Nephron (organoid): Measurements from ENCODE around the gene PLCH1.

Experiments used
- H3K27ac Mint-ChIP-seq, 3 experiments: 2 replicates each; pipeline ENCODE4 v1.8.0; 2020; ENCODE audit warnings: mixed read lengths in 3 of 3, mild to moderate bottlenecking in 2 of 3, moderate library complexity in 1 of 3
- H3K27me3 Mint-ChIP-seq: 2 replicates; pipeline ENCODE4 v1.8.0; 2021; ENCODE audit warnings: low read depth, mild to moderate bottlenecking, moderate library complexity, mixed read lengths
- H3K36me3 Mint-ChIP-seq: 2 replicates; pipeline ENCODE4 v1.8.0; 2020; ENCODE audit warnings: low read depth, mixed read lengths
- H3K4me1 Mint-ChIP-seq: 2 replicates; pipeline ENCODE4 v1.8.0; 2020; ENCODE audit warnings: mixed read lengths
- H3K4me3 Mint-ChIP-seq, 3 experiments: 2 replicates each; pipeline ENCODE4 v1.8.0; 2020; ENCODE audit warnings: mild to moderate bottlenecking in 3 of 3, mixed read lengths in 3 of 3, moderate library complexity in 2 of 3
- H3K9me3 Mint-ChIP-seq: 2 replicates; pipeline ENCODE4 v1.8.0; 2020; ENCODE audit warnings: mixed read lengths
- CTCF ChIP-seq, 3 experiments: fragments of 200-600 bp; sonication (generic); IDR thresholded peaks; one replicate each; pipeline ENCODE4 v1.5.0; 2021; ENCODE audit warnings: antibody characterized with exemption in 3 of 3; ENCODE audit not compliant: unreplicated experiment in 3 of 3

The PLCH1 gene

DNA sequence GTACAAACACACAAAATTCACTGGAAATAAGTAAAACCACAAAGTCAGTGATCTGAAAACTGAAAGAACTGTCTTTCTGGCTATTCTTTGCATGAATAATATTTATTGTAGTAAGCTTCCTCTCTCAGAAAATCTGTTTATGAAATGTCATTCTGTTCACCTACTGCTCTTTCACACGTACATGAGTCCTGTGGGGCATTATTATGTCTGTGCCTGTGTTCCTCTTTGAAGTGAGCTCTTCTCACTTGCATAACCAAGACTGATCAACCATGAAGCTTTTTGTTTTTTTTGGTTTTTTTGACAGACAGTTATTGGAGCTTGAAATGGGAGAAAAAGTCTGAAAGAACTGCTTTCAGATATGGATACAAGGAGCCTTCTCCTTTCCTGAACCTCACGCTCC, 195.8 kb downstream of the PLCH1 start:
- H3K27ac Mint-ChIP-seq, result peak overlapping the region; percentile 33 to 86 (median 76)
- no peak for TF ChIP-seq CTCF (IDR thresholded peaks at IDR 0.05; ENCODE audit: unreplicated experiment in 3 of 3)
- H3K9me3 Mint-ChIP-seq, result peaks cover under 1% of the 10 kb centered on the region
- peaks cover 11% of the 10 kb centered on the region for H3K4me1 Mint-ChIP-seq
- H3K36me3 Mint-ChIP-seq, result peaks cover 13% of the 10 kb centered on the region
- no peak overlapping the region for H3K4me3 Mint-ChIP-seq
- no peaks in the 10 kb centered on the region for H3K27me3 Mint-ChIP-seq

- Mint-ChIP-seq H3K27ac (peak overlapping the region; percentile 14 to 76 (median 66)), H3K9me3 (peaks cover 6% of the 10 kb centered on the region), H3K27me3 (no peaks in the 10 kb centered on the region), H3K36me3 (peaks cover 14% of the 10 kb centered on the region), H3K4me3 (no peak overlapping the region), H3K4me1 (peaks cover 11% of the 10 kb centered on the region)
- TF ChIP-seq CTCF (IDR thresholded peaks at IDR 0.05; ENCODE audit: unreplicated experiment in 3 of 3), result no peak
Observed at GRCh38 chr3:155548195-155548594, 196.7 kb downstream of the PLCH1 start.

DNA sequence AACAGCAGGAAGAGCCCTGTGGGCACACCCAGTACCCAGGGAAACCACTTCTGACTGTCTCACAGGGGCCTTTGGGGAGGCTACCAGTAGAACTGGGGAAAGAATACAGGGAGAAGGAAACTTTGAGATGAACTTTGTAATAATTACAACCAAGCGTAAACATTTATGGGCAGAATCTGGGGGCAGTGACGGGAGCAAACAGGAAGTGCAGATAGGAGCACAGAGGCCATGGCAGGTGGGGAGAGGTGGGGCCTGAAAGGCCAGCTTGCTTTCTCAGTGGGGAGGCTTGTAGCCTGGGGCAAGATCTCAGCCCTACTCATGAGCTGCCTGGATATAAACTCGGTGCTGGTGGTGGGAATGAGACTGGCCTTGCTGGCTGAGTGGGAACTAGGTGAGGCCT, 209.8 kb downstream of the PLCH1 start:
- Mint-ChIP-seq H3K9me3 (peaks cover 61% of the 10 kb centered on the region), H3K27me3 (no peaks in the 10 kb centered on the region), H3K4me3 (no peak overlapping the region), H3K4me1 (peaks cover 4% of the 10 kb centered on the region), H3K27ac (no peak overlapping the region), H3K36me3 (peaks cover 86% of the 10 kb centered on the region)
- no peak for TF ChIP-seq CTCF (IDR thresholded peaks at IDR 0.05; ENCODE audit: unreplicated experiment in 3 of 3)

- H3K27ac Mint-ChIP-seq, result no peak overlapping the region
- H3K4me3 Mint-ChIP-seq, result no peak overlapping the region
- no peaks in the 10 kb centered on the region for H3K27me3 Mint-ChIP-seq
- TF ChIP-seq CTCF (IDR thresholded peaks at IDR 0.05; ENCODE audit: unreplicated experiment in 3 of 3), result no peak
- H3K9me3 Mint-ChIP-seq, result peaks cover 18% of the 10 kb centered on the region
- peaks cover 46% of the 10 kb centered on the region for H3K36me3 Mint-ChIP-seq
- peaks cover 7% of the 10 kb centered on the region for H3K4me1 Mint-ChIP-seq
Observed at GRCh38 chr3:155528579-155528978, 216.3 kb downstream of the PLCH1 start.

- Mint-ChIP-seq H3K4me1 (peaks cover 17% of the 10 kb centered on the region), H3K27me3 (no peaks in the 10 kb centered on the region), H3K9me3 (peaks cover under 1% of the 10 kb centered on the region), H3K36me3 (peaks cover 23% of the 10 kb centered on the region), H3K4me3 (no peak overlapping the region), H3K27ac (no peak overlapping the region)
- no peak for TF ChIP-seq CTCF (IDR thresholded peaks at IDR 0.05; ENCODE audit: unreplicated experiment in 3 of 3)
Observed at GRCh38 chr3:155525324-155525833, 219.5 kb downstream of the PLCH1 start.

DNA sequence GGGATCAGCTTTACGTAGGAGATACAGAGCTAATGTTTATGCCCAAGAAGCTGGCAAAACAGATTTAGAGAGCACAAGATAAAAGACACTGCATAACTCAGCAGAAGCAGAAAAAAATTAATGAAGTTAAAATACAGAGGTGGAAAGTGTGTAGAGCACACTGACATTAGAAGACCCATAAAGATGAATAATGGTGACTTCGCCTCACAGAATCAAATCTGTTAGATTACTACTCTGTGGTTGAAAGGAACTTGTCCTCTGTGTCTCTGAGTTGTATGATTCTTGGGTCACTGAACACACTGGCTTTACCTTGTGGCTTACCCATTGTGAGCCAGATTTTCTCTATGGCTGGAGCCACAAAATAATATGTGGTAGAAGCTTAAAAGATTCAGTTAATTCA, 224.4 kb downstream of the PLCH1 start:
- Mint-ChIP-seq H3K36me3 (peaks cover 28% of the 10 kb centered on the region), H3K4me3 (no peak overlapping the region), H3K9me3 (no peaks in the 10 kb centered on the region), H3K27me3 (no peaks in the 10 kb centered on the region), H3K27ac (peak overlapping the region in 2 of 3 experiments; percentile 5 to 35), H3K4me1 (peaks cover 30% of the 10 kb centered on the region)
- no peak for TF ChIP-seq CTCF (IDR thresholded peaks at IDR 0.05; ENCODE audit: unreplicated experiment in 3 of 3)
